Chondrocyte (in vitro differentiated cells): Measurements from ENCODE around the gene OSGIN1. TPM values are rescaled to one million over a fixed set of nuclear protein-coding genes. Genes with fewer than 3 reads are reported as not detected.
A peak's percentile ranks its signal among the peaks of the same experiment; 100 is the strongest.
"Not testable (repeated sequence)": the region's sequence is repeated elsewhere in the genome, so short reads cannot be mapped to it uniquely, and the experiment has no call there.

Source experiments
- DNase-seq: peaks from one replicate; pipeline ENCODE4 v3.0.0; 2021; ENCODE audit warnings: mixed read lengths, low spot score
- H3K27ac Mint-ChIP-seq: one replicate; pipeline ENCODE4 v1.8.0; 2021; ENCODE audit warnings: mild to moderate bottlenecking, moderate library complexity, mixed read lengths; ENCODE audit not compliant: unreplicated experiment
- H3K27me3 Mint-ChIP-seq: 2 replicates; pipeline ENCODE4 v1.8.0; 2021; ENCODE audit warnings: low read depth, mixed read lengths
- H3K36me3 Mint-ChIP-seq: 2 replicates; pipeline ENCODE4 v1.8.0; 2021; ENCODE audit warnings: low read depth, mixed read lengths
- H3K4me1 Mint-ChIP-seq: 2 replicates; pipeline ENCODE4 v1.8.0; 2021; ENCODE audit warnings: low read depth, mild to moderate bottlenecking, mixed read lengths
- H3K4me3 Mint-ChIP-seq: one replicate; pipeline ENCODE4 v1.8.0; 2021; ENCODE audit warnings: mild to moderate bottlenecking, moderate library complexity, mixed read lengths; ENCODE audit not compliant: unreplicated experiment
- H3K9me3 Mint-ChIP-seq: 2 replicates; pipeline ENCODE4 v1.8.0; 2021; ENCODE audit warnings: low read depth, mixed read lengths
- CTCF ChIP-seq: fragments of 200-600 bp; sonication (generic); IDR thresholded peaks from 2 replicates; pipeline ENCODE4 v1.5.0; 2021; ENCODE audit warnings: antibody characterized with exemption, mild to moderate bottlenecking, moderate library complexity
- total RNA-seq: library from RNA; stranded (reverse); gene quantifications from 3 replicates; pipeline ENCODE4 v1.2.1, GENCODE V29; 2021

Gene OSGIN1
- total RNA-seq, 1 donor from 2014 or later, result 2.5 TPM

DNA sequence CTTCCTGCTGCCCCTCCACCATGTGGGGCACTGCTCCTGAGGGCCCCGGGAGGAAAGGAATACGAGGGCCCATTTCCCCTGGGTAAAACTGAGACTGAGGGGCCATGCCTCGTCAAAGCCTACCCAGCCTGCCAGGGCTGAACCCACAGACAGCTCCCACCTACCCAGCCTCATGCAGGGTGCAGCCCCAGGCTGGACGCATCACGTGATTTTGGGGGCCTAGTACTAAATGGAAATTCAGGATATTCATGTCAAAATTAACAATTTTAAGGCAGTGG is 3.4 kb upstream of the OSGIN1 start:
- H3K27ac Mint-ChIP-seq, result no peak overlapping the region
- H3K36me3 Mint-ChIP-seq, result no peaks in the 10 kb centered on the region
- no peak for TF ChIP-seq CTCF
- no peak for DNase-seq
- H3K9me3 Mint-ChIP-seq, result no peaks in the 10 kb centered on the region
- no peak overlapping the region for H3K4me3 Mint-ChIP-seq
- H3K4me1 Mint-ChIP-seq, result peaks cover 22% of the 10 kb centered on the region
- H3K27me3 Mint-ChIP-seq, result no peaks in the 10 kb centered on the region

GRCh38 chr16:83950862-83951399 is 2.1 kb upstream of the OSGIN1 start:
- H3K36me3 Mint-ChIP-seq, DNase-seq: not testable (repeated sequence)
- H3K27ac Mint-ChIP-seq, result peak overlapping the region; percentile 49

DNA sequence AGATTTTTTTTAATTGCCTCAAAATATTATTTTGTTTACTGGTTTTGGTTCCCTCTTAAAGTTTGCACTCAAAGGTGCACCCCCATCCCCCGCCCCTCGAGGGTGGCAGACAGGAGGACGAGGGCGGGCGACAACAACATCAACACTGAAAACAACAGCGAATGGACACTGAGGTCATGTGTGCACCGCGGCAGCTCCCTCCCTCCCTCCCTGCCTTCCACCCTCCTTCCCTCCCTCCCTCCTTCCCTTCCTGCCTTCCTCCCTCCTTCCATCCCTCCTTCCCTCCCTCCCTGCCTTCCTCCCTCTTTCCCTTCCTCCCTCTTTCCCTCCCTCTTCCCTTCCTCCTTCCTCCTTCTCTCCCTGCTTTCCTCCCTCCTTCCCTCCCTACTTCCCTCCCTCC is 1.5 kb upstream of the OSGIN1 start:
- Mint-ChIP-seq H3K9me3 (no peaks in the 10 kb centered on the region), H3K4me3 (no peak overlapping the region), H3K4me1 (peaks cover 23% of the 10 kb centered on the region), H3K36me3 (no peaks in the 10 kb centered on the region), H3K27ac (peak overlapping the region; percentile 49), H3K27me3 (no peaks in the 10 kb centered on the region)
- no peak for DNase-seq
- TF ChIP-seq CTCF, result no peak

More at GRCh38 chr16:83950862-83951399, 2.1 kb upstream of the OSGIN1 start:
- H3K4me1 Mint-ChIP-seq, result peaks cover 24% of the 10 kb centered on the region
- H3K9me3 Mint-ChIP-seq, H3K4me3 Mint-ChIP-seq, H3K27me3 Mint-ChIP-seq: not testable (repeated sequence)

DNA sequence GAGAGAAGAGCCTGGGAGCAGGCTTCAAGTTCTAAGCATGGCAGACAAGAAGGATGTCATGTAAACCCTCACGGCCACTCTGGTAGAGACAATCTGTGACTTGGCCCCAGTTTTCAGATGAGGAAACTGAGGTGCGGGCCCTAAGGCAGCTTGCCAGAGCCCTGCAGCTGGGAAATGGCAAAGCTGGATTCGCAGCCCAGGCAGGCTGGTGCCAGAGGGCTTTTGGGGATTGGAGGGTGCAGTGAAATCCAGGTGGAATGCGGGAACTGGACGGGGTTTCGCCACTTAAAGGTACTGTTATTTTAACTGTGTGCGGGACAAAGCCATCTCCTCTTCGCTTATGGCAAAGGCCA is 477 bp upstream of the OSGIN1 start:
- Mint-ChIP-seq H3K4me3 (no peak overlapping the region), H3K9me3 (no peaks in the 10 kb centered on the region), H3K27me3 (no peaks in the 10 kb centered on the region), H3K27ac (peak overlapping the region; percentile 82), H3K36me3 (no peaks in the 10 kb centered on the region), H3K4me1 (peaks cover 20% of the 10 kb centered on the region)
- TF ChIP-seq CTCF, result no peak
- DNase-seq, result no peak

- Mint-ChIP-seq H3K4me1 (peaks cover 20% of the 10 kb centered on the region), H3K27ac (peak overlapping the region; percentile 74)
- no peak for DNase-seq
These were observed 946 bp downstream of the OSGIN1 start for GRCh38 chr16:83953796-83954576.

More at GRCh38 chr16:83953796-83954576, 946 bp downstream of the OSGIN1 start:
- H3K36me3 Mint-ChIP-seq, result no peaks in the 10 kb centered on the region
- no peaks in the 10 kb centered on the region for H3K27me3 Mint-ChIP-seq
- peak overlapping the region; percentile 71 for H3K4me3 Mint-ChIP-seq
- no peaks in the 10 kb centered on the region for H3K9me3 Mint-ChIP-seq
- TF ChIP-seq CTCF, result peak; percentile 75
